Measurements from ENCODE around the gene TNS1.

TNS1 gene

DNA sequence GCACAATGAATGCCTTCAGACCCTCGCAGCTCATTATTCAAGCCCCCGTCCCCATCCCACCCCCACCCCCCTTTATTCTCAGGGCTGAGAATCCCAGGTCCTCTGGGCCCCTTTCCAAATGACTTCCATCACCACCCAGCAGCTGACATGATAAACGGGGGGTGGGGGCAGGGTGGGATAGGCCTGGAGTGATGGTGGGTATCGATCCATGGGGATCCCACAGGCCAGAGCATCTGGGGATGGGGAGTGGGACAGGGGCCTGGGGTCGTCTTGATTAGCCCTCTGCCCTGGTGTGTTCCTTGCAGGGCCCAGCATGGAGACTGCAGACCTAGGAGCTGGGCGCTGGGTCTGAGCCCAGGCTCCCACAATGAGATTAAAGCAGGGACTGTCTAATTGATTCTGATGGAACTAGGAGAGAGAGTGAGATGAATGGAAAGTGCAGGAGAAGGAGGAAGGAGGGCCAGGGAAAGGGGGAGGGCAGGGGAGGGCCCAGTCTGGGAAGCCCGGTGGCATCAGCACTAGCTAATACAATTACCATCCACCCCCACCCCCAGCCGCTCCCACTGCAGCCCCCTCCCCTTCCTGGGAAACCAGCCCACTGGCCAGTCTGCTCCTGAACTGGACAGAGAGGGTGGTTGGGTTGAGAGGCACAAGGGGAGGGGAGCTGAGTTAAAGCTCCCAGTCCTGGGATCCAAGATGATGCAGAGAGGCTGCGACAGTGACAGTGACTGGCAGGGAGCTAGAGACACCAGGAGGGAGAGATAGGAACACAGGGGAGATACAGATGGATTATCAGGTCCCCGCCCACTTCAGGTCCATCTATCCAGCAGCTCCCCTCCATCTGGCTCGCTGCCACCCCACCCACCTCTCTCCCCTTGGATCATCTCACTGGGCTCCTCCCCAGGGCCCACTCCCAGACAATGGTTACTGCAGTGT, 13.1 kb upstream of the TNS1 start:
- no peak for DNase-seq

DNA sequence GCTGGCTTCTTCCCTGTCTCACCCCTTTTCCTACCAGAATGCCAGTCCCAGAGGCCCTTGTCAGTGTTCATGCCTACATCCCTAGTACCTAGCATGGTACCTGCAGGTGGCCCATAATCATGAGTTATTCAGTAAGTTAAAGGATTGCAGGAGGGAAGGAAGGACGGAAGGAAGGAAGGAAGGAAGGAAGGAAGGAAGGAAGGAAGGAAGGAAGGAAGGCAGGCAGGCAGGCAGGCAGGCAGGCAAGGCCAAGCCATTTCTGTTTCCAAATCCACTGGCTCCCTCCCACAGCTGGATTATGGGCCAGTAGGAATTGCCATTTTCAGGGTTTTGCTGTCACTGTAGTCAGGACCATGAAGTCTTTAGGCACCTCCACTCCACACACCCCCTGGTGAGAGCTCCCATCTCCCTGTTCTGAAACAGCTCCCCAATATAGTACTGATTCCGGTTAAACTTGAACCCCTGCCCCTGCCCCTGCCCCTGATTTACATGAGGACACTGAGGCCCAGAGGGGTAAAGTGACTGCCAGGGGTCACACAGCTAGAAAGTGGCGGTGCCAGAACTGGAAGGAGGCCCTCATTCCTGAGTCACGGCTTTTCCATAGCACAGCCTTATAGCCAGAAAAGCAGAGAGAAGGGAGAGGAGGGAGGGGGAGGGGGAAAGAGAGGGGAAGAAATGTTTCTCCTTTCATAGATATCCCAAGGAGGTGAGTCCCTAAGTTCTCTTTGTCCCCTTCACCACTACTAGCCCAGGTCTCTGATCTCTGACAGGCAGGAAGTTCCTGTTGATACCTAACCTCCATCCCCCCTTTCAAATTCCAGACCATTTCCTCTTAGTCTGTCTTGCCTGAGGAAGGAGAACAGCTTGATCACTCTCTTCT, 12.2 kb upstream of the TNS1 start:
- no peak for DNase-seq

DNA sequence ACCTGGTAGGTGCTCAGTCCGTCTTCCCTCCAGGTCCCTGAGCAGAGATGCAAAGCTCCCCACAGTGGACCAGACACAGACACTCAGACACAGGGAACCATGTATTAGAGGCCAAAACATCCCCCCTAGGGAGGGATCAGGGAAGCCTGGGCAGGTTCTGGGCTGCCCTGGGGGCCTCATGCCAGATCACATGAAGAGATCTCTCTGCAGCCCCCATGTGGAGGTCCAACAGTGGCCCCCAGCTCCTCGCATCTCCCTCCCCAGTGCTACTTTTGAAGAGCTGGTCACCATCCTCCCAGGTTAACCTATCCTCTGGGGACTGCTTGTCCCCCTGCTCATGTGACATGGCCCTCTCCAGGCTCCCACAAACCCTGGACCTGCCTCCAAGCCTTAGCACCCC, 10.5 kb upstream of the TNS1 start:
- DNase-seq: no peak

DNA sequence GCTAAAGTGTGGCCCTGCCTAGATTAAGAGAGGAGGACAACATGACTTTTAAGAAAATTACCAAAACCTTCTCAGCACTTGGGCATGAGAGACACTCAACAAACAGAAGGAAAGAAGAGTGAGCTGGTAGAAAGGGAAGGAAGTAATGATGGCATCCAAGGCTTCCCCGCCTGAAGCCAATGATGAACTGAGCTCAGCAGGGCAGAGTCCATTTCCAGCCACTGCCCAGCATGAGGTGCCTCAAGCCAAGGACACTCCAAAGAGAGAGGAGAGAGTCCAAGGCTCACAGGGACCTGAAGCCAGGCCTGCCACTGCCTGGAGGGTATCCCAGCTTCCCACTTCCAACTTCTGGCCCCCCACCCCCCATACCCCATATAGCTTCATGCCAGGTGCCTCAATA, 9.5 kb upstream of the TNS1 start:
- DNase-seq: no peak

DNA sequence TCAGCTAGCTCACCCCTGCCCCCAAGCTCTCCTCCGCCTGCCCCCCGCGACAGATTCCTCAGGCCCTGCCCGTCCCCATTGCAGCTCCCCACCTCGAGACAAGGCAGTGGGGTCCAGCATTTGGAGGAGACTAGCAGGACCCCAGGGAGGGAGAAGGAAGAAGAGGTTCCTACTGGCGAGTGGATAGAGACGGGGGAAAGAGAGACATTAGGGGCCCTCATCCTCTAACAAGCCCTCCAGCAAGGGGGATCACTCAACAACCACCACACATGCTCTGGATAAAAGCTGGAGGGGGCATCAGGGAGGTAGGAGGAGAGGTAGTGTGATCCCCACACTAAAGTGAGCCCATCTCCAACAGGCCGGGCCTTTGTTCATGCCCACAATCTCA, 8.9 kb upstream of the TNS1 start:
- DNase-seq: no peak

DNA sequence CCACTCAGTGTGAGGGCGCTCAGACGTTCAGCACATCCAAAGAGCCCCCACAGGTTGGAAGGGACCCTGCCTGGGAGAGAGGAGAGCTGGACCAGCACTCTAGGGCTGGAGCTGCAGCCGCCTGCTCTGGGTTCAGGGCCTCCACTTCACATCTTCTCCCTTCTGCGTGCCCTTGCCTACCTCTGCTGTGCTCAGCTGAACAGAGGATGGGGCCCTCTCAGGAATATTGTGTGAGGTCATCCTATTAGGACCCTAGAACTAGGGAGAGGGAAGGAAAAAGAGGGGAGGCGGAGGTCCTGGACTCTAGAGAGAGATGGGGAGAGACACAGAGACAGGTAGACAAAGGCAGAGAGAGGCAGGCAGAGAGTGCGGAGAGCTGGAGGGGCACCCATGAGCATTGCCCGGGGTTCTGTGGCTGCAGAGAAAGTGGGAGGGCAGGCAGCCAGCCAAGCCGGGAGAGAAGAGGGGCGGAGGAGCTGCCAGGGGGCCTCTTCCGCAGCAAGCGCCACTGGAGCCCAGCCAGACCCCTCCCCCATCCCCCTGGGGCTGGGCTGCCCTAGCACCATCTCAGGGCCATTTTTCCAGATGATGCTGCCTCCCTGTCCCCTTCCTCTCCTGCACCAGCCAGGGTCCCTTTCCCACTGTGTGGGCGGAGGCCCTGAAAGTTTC, 8.3 kb upstream of the TNS1 start:
- DNase-seq: no peak

DNA sequence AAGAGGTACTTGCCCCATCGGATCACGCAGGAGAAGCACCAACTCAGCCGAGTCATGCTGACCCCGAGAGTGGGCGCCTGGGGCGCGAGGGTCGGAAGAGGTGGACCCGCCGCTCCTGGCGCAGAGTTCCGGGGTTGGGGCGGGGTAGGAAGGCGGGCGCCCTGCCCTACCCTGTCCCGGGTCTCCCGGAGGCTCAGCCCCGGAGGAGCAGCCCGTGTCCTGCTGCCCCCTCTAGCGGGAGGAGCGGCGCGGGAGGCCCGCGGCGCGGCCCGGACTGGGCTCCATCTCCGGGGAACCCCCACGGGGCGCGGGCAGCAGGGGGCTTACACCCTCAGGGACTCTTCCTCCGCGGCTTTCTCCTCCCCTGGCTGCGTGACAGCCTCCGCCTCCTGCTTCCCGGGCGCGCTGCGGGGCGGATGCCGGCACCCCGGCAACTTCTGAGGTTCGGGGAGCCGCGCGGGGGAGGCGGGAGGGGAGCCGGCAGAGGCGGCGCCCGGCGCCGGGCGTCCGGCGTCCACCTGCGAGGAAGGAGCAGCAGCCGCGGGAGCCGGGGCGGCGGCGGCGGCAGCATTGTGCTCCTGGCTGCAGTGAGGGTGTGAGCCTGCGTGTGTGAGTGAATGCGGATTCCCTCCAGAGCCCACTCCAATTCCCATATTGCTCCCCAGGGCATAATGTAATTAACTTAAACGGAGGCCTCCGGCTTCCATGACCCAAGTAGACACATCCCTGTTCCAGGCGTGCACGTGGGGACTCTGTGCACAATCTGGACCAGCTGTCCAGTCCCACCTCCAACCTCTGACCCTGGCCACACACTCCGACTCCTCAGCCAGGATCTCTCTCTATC, 7.6 kb upstream of the TNS1 start:
- no peak for DNase-seq

DNA sequence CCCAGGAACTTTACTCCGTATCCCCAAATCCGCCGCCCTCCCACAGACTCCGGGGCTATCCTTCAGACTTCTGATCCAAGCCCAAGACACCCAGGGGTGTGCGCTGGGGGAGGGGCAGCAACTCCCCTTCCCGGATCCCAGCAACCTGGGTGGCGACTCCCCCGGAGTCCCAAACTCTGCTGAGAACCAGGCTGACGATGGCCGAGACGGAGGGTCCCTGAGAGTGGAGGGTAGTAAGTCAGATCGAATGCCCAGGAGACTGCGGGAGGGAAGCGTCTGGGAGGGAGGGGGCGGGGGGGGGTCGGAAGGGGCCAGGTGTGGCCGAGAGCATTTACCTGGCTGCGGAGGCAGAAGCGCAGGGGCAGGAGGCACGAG, 7.0 kb upstream of the TNS1 start:
- no peak for DNase-seq

DNA sequence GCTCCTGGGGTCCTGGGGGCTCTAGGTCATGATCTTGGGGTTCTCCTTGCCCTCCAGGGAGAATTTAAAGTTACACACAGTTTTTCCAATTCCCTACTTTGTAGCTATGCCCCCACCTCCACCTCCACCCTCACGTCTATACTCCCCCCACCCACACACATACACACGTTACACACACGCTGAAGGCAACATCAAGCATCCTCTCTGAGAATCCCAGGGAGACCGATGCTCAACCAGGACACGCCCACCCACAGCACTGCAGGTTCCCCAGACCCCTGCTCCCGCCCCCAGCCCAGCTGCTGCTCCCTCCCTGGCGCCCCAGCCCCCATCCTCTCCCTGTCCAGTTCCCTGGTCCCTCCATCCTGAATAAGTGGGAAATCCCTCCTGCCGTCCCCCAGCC, 6.4 kb upstream of the TNS1 start:
- no peak for DNase-seq

DNA sequence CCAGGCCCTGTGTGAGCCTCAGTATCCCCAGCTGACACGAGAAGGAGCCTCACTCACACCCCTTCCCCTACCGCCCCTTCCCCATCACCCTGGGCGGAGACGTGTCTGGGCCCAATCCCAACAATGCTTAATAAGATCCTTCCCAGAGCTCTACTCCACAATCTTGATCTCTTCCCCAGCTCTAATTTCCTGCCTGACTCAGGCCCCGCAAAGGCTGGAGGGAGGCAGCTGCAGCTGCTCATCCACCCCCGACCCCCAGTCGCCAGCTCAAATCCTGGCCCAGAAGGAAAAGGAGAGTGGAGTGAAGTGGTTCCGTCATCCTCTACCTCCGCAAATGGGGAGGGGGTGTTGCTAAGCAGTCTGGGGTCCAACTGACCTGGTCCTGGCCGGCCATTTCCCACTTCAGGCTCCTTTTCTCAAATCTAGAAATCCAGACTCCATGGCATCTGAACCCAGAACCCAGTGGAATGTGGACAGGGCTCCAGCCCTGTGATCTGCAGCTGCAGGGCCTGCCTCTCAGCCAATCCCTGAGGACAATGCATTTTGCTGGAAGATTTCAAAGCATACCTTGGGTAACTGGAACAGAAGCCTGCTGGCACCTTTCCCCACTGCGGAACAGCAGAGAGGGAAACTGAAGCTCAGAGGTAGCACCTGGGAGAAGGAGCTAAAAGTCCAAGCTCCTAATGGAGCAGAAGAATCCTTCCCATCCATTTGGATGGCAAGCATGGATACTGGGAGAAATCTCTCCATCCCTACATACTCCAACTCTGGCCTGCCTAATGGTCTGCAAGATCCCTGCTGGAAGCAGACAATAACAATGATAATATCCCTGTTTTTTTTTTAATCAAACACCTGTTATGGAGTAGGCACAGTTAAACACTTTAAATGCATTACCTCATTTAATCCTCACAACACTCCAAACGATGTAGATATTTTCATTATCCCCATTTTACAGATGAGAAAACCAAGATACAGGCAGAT, 5.6 kb upstream of the TNS1 start:
- DNase-seq: no peak

DNA sequence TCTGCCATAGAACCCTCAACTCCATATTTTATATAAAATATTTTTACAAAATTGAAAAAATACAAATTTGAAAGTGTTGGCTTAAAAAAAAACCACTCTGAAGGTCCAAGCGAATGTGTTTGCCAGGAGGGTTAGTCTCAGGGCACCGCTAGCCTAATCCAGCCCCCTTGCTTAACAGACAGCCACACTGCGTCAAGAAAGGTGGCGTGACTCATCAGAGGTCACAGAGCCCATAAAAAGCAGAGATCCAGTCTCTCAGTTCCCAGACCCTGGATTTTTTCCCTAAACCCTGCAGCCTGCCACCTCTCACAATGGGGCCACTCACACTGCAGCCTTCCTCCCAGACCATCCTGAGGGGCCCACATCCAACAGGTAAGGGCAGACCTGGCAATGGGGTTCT, 3.9 kb upstream of the TNS1 start:
- DNase-seq: no peak

DNA sequence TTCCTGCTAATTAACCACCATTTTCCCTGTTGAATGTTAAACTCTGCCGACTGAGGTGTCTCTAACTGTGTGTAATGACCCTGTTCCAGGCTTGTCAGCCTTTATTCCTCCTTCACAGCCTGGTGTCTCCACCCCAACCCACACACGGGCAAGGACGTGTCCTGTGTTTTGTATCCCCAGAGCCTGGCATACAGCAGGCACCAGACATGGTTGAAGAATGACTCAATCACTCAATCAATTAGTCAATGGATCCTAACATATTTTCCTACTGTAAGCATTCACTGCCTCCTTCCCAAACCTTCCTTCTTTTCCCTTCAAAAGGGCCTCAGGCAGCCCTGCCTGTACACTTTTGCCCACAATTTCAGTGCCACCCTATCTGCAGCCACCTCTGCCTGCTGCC, 2.7 kb upstream of the TNS1 start:
- no peak for DNase-seq

DNA sequence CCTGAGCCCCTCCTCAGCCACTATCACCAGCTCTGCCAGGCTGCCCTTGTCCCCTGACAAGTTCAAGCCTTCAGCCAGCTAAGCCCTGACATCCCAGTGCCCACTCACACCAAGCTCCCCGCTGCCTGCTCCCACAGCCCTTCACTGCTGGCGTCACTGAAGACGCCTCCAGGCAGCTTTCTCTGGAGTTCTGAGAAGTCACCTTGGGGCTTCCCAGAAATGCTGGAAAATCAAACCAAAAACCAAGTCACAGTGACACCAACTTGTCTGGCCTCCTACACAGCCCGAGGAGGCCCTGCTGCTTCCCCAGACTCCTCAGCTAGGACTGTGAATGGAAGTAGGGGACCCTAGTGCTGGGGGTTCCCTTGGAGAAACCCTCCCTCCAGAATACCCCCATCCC, 2.2 kb upstream of the TNS1 start:
- DNase-seq: no peak

DNA sequence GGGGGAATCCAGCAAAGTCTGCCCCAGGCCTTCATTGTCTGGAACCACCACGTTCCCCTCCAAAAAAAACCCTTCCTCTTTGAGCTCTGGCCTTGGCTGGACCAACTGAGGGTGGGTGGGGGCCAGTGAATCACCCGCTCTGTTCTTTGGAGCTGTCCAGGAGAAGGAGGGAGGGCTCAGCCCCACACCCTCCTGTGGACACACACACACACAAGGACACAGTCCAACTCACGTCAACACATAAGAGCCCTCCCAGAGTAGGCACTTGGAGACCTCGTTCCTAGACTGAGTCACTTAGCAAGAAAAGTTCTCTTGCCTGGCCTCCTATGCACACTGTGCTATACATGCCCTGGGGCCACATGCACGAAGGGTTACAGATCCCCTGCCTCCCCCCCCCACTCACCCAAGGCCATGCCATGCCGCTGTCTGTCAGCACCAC, 1.2 kb upstream of the TNS1 start:
- no peak for DNase-seq

DNA sequence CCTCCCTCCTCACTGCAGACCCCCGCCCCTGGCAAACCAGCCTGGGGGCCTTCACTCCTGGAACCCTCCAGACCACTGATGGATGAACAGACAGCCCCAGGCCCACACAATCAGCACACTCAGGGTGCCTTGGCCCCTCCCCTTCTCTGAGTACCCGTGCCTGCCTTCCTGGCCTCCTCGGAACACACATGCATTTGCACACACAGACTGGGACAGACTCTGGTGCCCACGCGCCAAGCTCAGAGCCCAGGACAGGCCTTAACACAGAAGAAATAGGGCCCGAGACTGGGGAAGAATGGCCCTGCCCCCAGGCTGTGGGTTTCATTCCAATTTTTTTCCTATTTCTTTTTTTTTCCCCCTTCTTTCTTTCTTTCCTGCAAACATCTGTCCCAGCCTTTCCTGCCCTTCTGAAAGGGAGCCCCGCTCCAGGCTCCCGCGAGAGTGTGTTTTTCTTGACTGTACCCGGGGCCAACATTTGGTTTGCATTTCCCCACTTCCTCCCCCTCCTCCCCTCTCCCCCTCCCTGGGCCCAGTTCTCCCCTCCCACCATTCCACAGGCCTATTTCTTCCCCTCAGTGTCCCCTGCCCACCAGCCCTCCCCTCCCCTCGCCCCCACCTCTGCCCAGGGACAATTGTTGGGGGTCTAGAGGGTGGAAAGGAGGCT, 618 bp upstream of the TNS1 start:
- DNase-seq: no peak

DNA sequence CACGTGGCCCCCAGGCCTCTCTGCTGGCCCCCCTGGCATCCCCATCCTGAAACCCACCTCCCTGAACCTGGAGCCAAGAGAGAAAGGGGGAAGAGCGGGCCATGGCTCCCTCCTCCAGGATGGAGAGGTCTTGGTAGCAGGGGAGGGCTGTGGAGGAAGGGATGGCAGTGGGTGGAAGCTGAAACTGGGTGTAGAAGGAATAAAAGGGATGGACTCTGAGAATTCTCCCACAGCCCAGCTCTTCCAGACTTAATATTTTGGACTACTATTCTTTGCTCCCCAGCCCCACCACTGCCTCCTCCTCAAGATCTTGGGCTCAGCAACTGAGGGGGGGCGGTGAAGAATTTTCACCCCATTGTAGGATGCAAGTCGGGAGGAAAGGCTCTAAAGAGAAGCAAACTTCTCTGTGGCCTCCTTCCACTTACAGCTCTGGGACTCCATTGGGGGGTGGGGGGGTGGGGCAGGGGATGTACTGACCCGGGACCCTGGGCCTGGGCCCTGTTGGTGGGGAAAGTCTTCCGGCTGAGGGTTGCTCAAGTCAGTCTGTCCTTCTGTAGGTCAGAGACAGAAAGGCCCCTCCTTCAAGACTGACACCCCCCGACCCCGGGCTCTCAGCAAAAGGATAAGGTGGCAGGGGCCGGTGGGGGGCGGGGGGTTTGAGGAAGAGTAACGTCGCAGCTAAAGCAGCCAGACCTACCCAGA, 501 bp downstream of the TNS1 start:
- DNase-seq: no peak

DNA sequence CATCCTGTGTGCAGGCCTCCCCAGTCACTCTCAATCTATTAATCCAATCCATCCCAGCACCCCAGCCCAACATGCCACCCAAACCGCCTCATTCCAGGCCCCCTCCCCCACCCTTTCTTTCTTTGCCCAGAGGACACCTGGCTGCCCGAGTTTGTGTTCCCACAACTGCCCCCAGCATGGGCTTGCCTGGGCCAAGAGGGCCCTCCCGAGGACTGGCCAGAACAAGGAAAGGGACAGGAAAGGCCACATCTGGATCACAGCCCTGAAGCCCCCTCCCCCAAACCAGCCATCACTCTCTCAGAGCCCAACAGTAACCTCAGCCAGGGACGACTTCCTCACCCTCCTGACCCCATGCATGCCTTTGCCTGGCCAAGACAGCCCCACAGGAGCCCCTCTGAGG, 1.2 kb downstream of the TNS1 start:
- no peak for DNase-seq

DNA sequence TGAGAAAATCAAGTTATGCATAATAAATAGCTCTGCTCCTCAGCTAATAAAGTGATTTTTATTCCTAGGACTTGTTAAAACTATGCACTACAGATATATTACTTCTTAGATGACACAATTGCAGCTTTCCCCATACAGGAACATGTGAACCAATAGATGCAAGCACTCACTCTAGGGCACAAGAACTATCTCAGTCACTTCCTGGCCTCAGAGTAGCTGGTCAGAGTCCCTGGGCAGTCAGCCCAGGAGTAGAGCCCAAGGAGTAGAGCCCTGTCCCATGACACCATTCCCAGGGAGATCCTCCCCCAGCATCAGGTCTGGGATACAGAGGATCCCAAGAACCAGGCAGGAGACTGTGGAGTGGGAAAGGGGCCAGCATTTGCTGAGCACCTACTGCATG, 2.7 kb downstream of the TNS1 start:
- no peak for DNase-seq

DNA sequence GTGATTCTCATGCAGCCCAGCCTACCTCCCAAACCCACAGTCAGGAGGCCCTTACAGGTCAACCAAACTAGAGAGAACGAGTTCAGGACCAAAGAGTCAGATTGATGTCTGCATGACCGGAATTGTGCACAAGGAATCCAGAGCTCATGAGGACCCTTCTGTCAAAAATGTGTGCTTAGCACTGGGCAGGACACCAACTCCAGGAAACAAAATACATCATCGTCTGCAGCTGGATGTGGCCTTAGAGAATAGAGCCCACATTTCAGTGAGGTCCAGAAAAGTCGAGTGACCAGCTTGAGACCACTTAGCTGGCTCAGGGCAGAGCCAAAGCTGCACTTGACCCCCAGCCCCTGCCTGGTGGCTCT, 3.2 kb downstream of the TNS1 start:
- DNase-seq: no peak

DNA sequence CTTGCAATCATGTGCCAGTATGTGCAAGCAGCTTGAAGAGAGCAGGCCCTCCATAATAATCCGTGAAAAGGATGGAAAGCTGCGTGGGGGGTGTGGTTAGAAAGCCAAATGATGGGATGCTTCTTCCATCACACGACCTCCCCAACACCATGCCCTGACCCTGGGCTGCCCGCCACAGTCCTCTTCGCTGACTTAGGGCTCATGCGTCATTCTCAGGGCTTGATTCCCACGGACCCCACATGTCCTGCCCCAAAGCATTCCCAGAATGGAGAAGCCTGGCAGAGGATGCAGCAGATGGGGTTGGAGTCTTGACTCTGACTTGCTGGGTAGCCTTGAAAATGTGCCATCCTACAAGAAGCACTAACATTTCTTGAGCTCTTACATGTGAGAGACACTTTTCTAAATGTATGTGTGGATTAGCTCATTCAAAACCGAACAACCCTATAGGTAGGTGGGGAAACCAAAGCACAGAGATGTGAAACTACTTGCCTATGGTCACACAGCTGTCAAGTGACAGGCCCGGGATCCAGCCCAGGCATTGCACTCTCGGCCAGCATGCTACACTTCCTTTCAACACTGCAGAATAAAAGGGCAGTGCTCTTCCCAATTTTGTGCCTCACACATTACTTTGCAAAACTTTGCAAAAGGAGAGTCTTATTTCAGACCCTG, 3.7 kb downstream of the TNS1 start:
- no peak for DNase-seq

All from NCI-H187 treated with DMSO at 0.1 percent for 48 hours (cell line).